Measurements from ENCODE around the gene GPR162.
A peak's percentile ranks its signal among the peaks of the same experiment; 100 is the strongest.
"Not testable (repeated sequence)": the region's sequence is repeated elsewhere in the genome, so short reads cannot be mapped to it uniquely, and the experiment has no call there.

The GPR162 gene

DNA sequence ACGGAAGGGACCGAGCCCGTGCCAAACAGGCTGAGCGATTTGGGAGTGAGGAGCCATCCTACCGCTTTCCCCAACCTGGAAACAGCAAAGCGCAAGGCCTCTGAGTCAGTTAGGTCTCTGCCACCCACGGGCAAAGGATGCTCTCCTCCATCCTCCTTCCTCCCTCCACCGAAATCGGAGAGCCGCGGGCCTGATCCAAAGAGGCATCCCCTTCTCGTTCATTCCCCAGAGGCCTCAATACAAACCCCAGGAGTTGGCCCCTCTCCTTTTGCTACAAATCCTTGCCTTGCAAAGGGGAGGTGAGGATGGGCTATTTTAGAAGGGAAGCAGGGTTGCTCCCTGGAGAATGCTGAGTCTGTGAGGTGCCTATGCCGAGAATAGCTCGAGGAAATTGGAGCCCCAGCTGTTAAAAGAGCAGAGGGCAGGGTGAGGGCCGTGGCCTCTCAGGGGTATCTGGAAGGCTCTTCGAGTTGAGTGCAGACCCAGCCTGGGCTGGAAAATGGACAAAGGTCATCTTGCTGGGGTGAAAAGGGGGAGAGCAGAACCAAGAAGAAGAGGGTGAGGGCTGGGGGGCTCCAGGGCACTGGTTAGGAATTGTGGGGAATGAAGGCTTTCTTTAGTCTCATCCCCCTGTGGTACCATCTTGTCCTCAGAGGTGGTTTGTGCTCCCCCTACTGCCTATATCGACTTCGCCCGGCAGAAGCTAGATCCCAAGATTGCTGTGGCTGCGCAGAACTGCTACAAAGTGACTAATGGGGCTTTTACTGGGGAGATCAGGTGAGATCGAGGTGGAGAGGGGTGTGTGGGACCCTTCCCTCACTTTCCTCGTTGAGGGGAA is 46.8 kb downstream of the GPR162 start:
- Histone ChIP-seq H3K4me3 (ENCODE audit: low read length, poor library complexity, severe bottlenecking) (peak overlapping the region; percentile 94), H3K4me2 (ENCODE audit: low read depth, low read length, poor library complexity, severe bottlenecking) (peak overlapping the region; percentile 98), H3K4me1 (ENCODE audit: insufficient read depth, low read length, poor library complexity, severe bottlenecking) (peaks cover 38% of the 10 kb centered on the region), H3K9ac (ENCODE audit: low read depth, low read length, poor library complexity, severe bottlenecking) (peak overlapping the region; percentile 97), H3K27me3 (ENCODE audit: insufficient read depth, low read length, poor library complexity, severe bottlenecking) (peaks cover 4% of the 10 kb centered on the region), H4K20me1 (ENCODE audit: insufficient read depth, low read length, poor library complexity, severe bottlenecking) (peaks cover 51% of the 10 kb centered on the region), H3K36me3 (ENCODE audit: insufficient read depth, low read length) (peaks cover 45% of the 10 kb centered on the region; the same call in 1 of the 2 replicates), H3F3A (ENCODE audit: low read depth) (peaks cover 5% of the 10 kb centered on the region; the same call in 1 of the 2 replicates), H2AFZ (ENCODE audit: low read length) (no peak overlapping the region), H3K9me2 (replicated peaks; ENCODE audit: low read depth, low read length) (no peaks in the 10 kb centered on the region), H3K79me2 (ENCODE audit: insufficient read depth, low read length) (peaks cover 58% of the 10 kb centered on the region), H3K9me3 (ENCODE audit: insufficient read depth, low read depth, low read length) (no peaks in the 10 kb centered on the region)
- TF ChIP-seq EZH2phosphoT487 (IDR thresholded peaks at IDR 0.05; ENCODE audit: borderline replicate concordance), result no peak
- TF ChIP-seq, protein P1, sequence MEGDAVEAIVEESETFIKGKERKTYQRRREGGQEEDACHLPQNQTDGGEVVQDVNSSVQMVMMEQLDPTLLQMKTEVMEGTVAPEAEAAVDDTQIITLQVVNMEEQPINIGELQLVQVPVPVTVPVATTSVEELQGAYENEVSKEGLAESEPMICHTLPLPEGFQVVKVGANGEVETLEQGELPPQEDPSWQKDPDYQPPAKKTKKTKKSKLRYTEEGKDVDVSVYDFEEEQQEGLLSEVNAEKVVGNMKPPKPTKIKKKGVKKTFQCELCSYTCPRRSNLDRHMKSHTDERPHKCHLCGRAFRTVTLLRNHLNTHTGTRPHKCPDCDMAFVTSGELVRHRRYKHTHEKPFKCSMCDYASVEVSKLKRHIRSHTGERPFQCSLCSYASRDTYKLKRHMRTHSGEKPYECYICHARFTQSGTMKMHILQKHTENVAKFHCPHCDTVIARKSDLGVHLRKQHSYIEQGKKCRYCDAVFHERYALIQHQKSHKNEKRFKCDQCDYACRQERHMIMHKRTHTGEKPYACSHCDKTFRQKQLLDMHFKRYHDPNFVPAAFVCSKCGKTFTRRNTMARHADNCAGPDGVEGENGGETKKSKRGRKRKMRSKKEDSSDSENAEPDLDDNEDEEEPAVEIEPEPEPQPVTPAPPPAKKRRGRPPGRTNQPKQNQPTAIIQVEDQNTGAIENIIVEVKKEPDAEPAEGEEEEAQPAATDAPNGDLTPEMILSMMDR (conservative IDR thresholded peaks at IDR 0.05; ENCODE audit: low read length), result peak; percentile 42

DNA sequence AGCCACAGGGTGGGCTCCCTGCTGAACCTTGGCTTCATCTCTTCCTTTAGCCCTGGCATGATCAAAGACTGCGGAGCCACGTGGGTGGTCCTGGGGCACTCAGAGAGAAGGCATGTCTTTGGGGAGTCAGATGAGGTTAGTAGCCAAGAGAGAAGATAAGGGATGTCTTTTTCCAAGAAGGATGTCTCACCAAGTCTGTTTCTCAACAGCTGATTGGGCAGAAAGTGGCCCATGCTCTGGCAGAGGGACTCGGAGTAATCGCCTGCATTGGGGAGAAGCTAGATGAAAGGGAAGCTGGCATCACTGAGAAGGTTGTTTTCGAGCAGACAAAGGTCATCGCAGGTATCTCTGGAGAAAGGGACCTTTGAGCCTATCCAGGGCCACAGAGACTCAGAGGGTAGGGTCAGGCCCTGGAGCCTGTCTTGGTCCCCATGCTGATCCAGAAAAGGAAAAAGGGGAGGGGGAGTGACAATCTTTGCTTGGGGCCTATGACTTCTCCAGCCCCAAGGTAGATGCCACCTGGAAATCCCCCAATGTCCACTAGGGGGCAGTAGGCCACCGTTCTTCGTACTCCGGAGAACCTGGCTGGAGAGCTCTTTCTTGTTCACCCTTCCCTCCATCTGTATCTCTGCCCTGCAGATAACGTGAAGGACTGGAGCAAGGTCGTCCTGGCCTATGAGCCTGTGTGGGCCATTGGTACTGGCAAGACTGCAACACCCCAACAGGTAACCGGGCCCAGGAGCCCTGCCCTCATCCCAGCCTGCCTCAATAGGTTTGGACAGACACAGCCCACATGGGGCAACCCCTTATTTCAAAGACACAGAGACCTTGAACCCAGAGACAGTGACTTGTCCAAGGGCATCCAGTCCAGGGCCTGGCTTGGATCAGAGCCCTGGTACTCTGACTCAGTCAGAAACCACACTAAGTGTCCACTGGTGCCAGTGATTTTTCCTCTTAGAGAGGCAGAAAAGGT is 47.7 kb downstream of the GPR162 start:
- H3K79me2 ChIP-seq (ENCODE audit: insufficient read depth, low read length), result peaks cover 63% of the 10 kb centered on the region
- no peak for TF ChIP-seq EZH2phosphoT487 (IDR thresholded peaks at IDR 0.05; ENCODE audit: borderline replicate concordance)
- TF ChIP-seq, protein P1 (conservative IDR thresholded peaks at IDR 0.05; ENCODE audit: low read length), result peak; percentile 80
- H3K9ac ChIP-seq (ENCODE audit: low read depth, low read length, poor library complexity, severe bottlenecking), result peak overlapping the region; percentile 97
- peaks cover 36% of the 10 kb centered on the region; the same call in 1 of the 2 replicates for H3K36me3 ChIP-seq (ENCODE audit: insufficient read depth, low read length)
- H3F3A ChIP-seq (ENCODE audit: low read depth), result peaks cover 5% of the 10 kb centered on the region; the same call in 1 of the 2 replicates
- H3K9me2 ChIP-seq (replicated peaks; ENCODE audit: low read depth, low read length), result no peaks in the 10 kb centered on the region
- peaks cover 51% of the 10 kb centered on the region for H4K20me1 ChIP-seq (ENCODE audit: insufficient read depth, low read length, poor library complexity, severe bottlenecking)
- H3K4me2 ChIP-seq (ENCODE audit: low read depth, low read length, poor library complexity, severe bottlenecking), result peak overlapping the region; percentile 98
- H3K9me3 ChIP-seq (ENCODE audit: insufficient read depth, low read depth, low read length), result no peaks in the 10 kb centered on the region
- H3K27me3 ChIP-seq (ENCODE audit: insufficient read depth, low read length, poor library complexity, severe bottlenecking), result peaks cover 4% of the 10 kb centered on the region
- peak overlapping the region; percentile 94 for H3K4me3 ChIP-seq (ENCODE audit: low read length, poor library complexity, severe bottlenecking)
- no peak overlapping the region for H2AFZ ChIP-seq (ENCODE audit: low read length)
- peaks cover 38% of the 10 kb centered on the region for H3K4me1 ChIP-seq (ENCODE audit: insufficient read depth, low read length, poor library complexity, severe bottlenecking)

DNA sequence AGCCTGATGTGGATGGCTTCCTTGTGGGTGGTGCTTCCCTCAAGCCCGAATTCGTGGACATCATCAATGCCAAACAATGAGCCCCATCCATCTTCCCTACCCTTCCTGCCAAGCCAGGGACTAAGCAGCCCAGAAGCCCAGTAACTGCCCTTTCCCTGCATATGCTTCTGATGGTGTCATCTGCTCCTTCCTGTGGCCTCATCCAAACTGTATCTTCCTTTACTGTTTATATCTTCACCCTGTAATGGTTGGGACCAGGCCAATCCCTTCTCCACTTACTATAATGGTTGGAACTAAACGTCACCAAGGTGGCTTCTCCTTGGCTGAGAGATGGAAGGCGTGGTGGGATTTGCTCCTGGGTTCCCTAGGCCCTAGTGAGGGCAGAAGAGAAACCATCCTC is 48.7 kb downstream of the GPR162 start:
- peaks cover 51% of the 10 kb centered on the region for H4K20me1 ChIP-seq (ENCODE audit: insufficient read depth, low read length, poor library complexity, severe bottlenecking)
- H3K4me1 ChIP-seq (ENCODE audit: insufficient read depth, low read length, poor library complexity, severe bottlenecking), result peaks cover 42% of the 10 kb centered on the region
- not testable (repeated sequence) for H3K9me2 ChIP-seq (replicated peaks; ENCODE audit: low read depth, low read length); H3K9me3 ChIP-seq (ENCODE audit: insufficient read depth, low read depth, low read length); H3F3A ChIP-seq (ENCODE audit: low read depth); H3K27me3 ChIP-seq (ENCODE audit: insufficient read depth, low read length, poor library complexity, severe bottlenecking); H2AFZ ChIP-seq (ENCODE audit: low read length)
- H3K9ac ChIP-seq (ENCODE audit: low read depth, low read length, poor library complexity, severe bottlenecking), result peak overlapping the region; percentile 92
- peaks cover 27% of the 10 kb centered on the region; the same call in 1 of the 2 replicates for H3K36me3 ChIP-seq (ENCODE audit: insufficient read depth, low read length)
- peak overlapping the region; percentile 94 for H3K4me3 ChIP-seq (ENCODE audit: low read length, poor library complexity, severe bottlenecking)
- H3K4me2 ChIP-seq (ENCODE audit: low read depth, low read length, poor library complexity, severe bottlenecking), result peak overlapping the region; percentile 98
- H3K79me2 ChIP-seq (ENCODE audit: insufficient read depth, low read length), result peaks cover 67% of the 10 kb centered on the region

All from Loucy (cell line).